D721Med (cell line): Measurements from ENCODE around the gene CORO7.

Experiments used
- DNase-seq: peaks from one replicate; pipeline ENCODE4 v3.0.0; 2011; ENCODE audit warnings: low spot score; ENCODE audit not compliant: insufficient read length
- FAIRE-seq: peaks from 2 replicates; lab custom pipeline; 2011; peaks lifted over from hg19 to GRCh38; lab: Jason Lieb, UNC
- CTCF ChIP-seq: IDR thresholded peaks from 2 replicates; pipeline ENCODE4 v1.5.1; 2012; ENCODE audit warnings: mild to moderate bottlenecking, control low read depth; ENCODE audit not compliant: insufficient read depth; ENCODE audit errors: missing control alignments

The CORO7 gene

GRCh38 chr16:4330277-4330874, 86.0 kb downstream of the CORO7 start:
- TF ChIP-seq CTCF, result peak; percentile 63
- DNase-seq (peak; percentile 94), FAIRE-seq (no peak)

GRCh38 chr16:4328782-4329775, 87.3 kb downstream of the CORO7 start:
- FAIRE-seq (no peak), DNase-seq (no peak)
- TF ChIP-seq CTCF, result no peak

- FAIRE-seq, result no peak
- TF ChIP-seq CTCF, result no peak
- DNase-seq, result no peak
These were observed 88.2 kb downstream of the CORO7 start for GRCh38 chr16:4328046-4328781.

GRCh38 chr16:4327386-4328045, 88.9 kb downstream of the CORO7 start:
- DNase-seq (no peak), FAIRE-seq (no peak)
- no peak for TF ChIP-seq CTCF

GRCh38 chr16:4325253-4325758, 91.1 kb downstream of the CORO7 start:
- DNase-seq, result no peak
- no peak for FAIRE-seq
- TF ChIP-seq CTCF, result no peak

- no peak for FAIRE-seq
- TF ChIP-seq CTCF, result no peak
- no peak for DNase-seq
These were observed 91.7 kb downstream of the CORO7 start for GRCh38 chr16:4324492-4325252.
